HEK293T (cell line): ENCODE data around the gene APP.

Source experiments
- BHLHE40 ChIP-seq: fragments of 450-650 bp; IDR thresholded peaks from 2 replicates; pipeline ENCODE4 v1.6.1; 2016; ENCODE audit warnings: mild to moderate bottlenecking, moderate library complexity, borderline replicate concordance
- ELF4 ChIP-seq: fragments of 450-650 bp; IDR thresholded peaks from 2 replicates; pipeline ENCODE4 v1.6.1; 2017; ENCODE audit warnings: antibody characterized with exemption
- FOXA1 ChIP-seq: fragments of 450-650 bp; IDR thresholded peaks from 2 replicates; pipeline ENCODE4 v1.6.1; 2016; ENCODE audit warnings: mild to moderate bottlenecking
- FOXK2 ChIP-seq: fragments of 450-650 bp; IDR thresholded peaks from 2 replicates; pipeline ENCODE4 v1.6.1; 2016; ENCODE audit warnings: mild to moderate bottlenecking
- FOXM1 ChIP-seq: fragments of 450-650 bp; IDR thresholded peaks from 2 replicates; pipeline ENCODE4 v1.6.1; 2017; ENCODE audit warnings: mild to moderate bottlenecking, borderline replicate concordance
- HDGF ChIP-seq: fragments of 450-650 bp; IDR thresholded peaks from 2 replicates; pipeline ENCODE4 v1.6.1; 2017; ENCODE audit warnings: antibody characterized with exemption, borderline replicate concordance
- L3MBTL2 ChIP-seq: fragments of 450-650 bp; conservative IDR thresholded peaks from 2 replicates; pipeline ENCODE4 v1.6.1; 2016; ENCODE audit warnings: mild to moderate bottlenecking
- LEF1 ChIP-seq: fragments of 450-650 bp; IDR thresholded peaks from 2 replicates; pipeline ENCODE4 v1.6.1; 2017; ENCODE audit warnings: mild to moderate bottlenecking, borderline replicate concordance
- NFRKB ChIP-seq: fragments of 450-650 bp; IDR thresholded peaks from 2 replicates; pipeline ENCODE4 v1.6.1; 2016; ENCODE audit warnings: mild to moderate bottlenecking, moderate library complexity
- SP1 ChIP-seq: fragments of 450-650 bp; IDR thresholded peaks from 2 replicates; pipeline ENCODE4 v1.6.1; 2017
- SUZ12 ChIP-seq: fragments of 450-650 bp; IDR thresholded peaks from 2 replicates; pipeline ENCODE4 v1.6.1; 2016; ENCODE audit warnings: mild to moderate bottlenecking
- TARDBP ChIP-seq: fragments of 450-650 bp; IDR thresholded peaks from 2 replicates; pipeline ENCODE4 v1.6.1; 2016
- ZNF384 ChIP-seq: fragments of 450-650 bp; IDR thresholded peaks from 2 replicates; pipeline ENCODE4 v1.6.1; 2016

GRCh38 chr21:25994758-25995163, 175.8 kb downstream of the APP start:
- TF ChIP-seq SP1 (no peak), FOXK2 (no peak), ELF4 (no peak), LEF1 (no peak), ZNF384 (no peak), HDGF (no peak), FOXM1 (no peak), BHLHE40 (no peak), L3MBTL2 (no peak), NFRKB (no peak), SUZ12 (no peak), FOXA1 (no peak), TARDBP (no peak)
